Tibial nerve (tissue), 4 donors: ENCODE measurements around the gene METAP2.

ENCODE experiments used
- CTCF ChIP-seq, 5 experiments: fragments of 200-600 bp in 3 of 5; fragments of 450-650 bp in 2 of 5; sonication (generic) in 3 of 5; IDR thresholded peaks; one replicate each; pipeline ENCODE4 v1.5.1; 2016 to 2019; ENCODE audit warnings: antibody characterized with exemption in 5 of 5, mild to moderate bottlenecking in 3 of 5, moderate library complexity in 2 of 5
- EP300 ChIP-seq, 2 donors: sonication (generic); formaldehyde crosslinking; IDR thresholded peaks; one replicate each; pipeline ENCODE4 v1.6.1; 2017; ENCODE audit warnings: antibody characterized with exemption in 2 of 2, mild to moderate bottlenecking in 1 of 2

GRCh38 chr12:95557625-95558024, 83.7 kb downstream of the METAP2 start:
- TF ChIP-seq EP300 (IDR thresholded peaks at IDR 0.05) (no peak), CTCF (IDR thresholded peaks at IDR 0.05) (no peak)
